Gastroesophageal sphincter (tissue), 4 donors: ENCODE results near the gene AFM. TPM values are rescaled to one million over a fixed set of nuclear protein-coding genes. Genes with fewer than 3 reads are reported as not detected.

Experiments
- ATAC-seq: fragments of 150-250 bp; one replicate; pipeline ENCODE4 v1.9.1; 2016; ENCODE audit warnings: mild to moderate bottlenecking, moderate library complexity
- H3K27ac ChIP-seq, 4 donors: fragments of 200-600 bp; sonication (generic) in 3 of 4; 1 replicate in 3 of 4; 2 replicates in 1 of 4; pipeline ENCODE4 v1.5.1; 2016 to 2019
- H3K27me3 ChIP-seq: fragments of 200-600 bp; sonication (generic); one replicate; pipeline ENCODE4 v1.5.1; 2019
- H3K36me3 ChIP-seq, 2 donors: fragments of 200-600 bp; sonication (generic); one replicate each; pipeline ENCODE4 v1.5.1; 2019; ENCODE audit warnings: control low read depth in 1 of 2
- H3K4me1 ChIP-seq, 3 donors: fragments of 200-600 bp; sonication (generic); 1 replicate in 2 of 3; 2 replicates in 1 of 3; pipeline ENCODE4 v1.5.1; 2016 to 2019; ENCODE audit warnings: control low read depth in 2 of 3
- H3K4me3 ChIP-seq, 2 donors: fragments of 200-600 bp; sonication (generic); one replicate each; pipeline ENCODE4 v1.5.1; 2019; ENCODE audit warnings: mild to moderate bottlenecking in 1 of 2, moderate library complexity in 1 of 2
- H3K9me3 ChIP-seq, 3 donors: fragments of 200-600 bp; sonication (generic); one replicate each; pipeline ENCODE4 v1.5.1; 2017 to 2019; ENCODE audit warnings: control low read depth in 2 of 3
- EP300 ChIP-seq: sonication (generic); formaldehyde crosslinking; IDR thresholded peaks from one replicate; pipeline ENCODE4 v1.6.1; 2017; ENCODE audit warnings: antibody characterized with exemption, mild to moderate bottlenecking
- POLR2A ChIP-seq, 2 donors: fragments of 450-650 bp; IDR thresholded peaks; one replicate each; pipeline ENCODE4 v1.6.1; 2017; ENCODE audit warnings: antibody characterized with exemption in 2 of 2, mild to moderate bottlenecking in 2 of 2, moderate library complexity in 1 of 2
- POLR2AphosphoS5 ChIP-seq: sonication (generic); formaldehyde crosslinking; IDR thresholded peaks from one replicate; pipeline ENCODE4 v1.6.1; 2017; ENCODE audit warnings: antibody characterized with exemption
- WGBS, 2 donors: methylation state at CpG; one replicate each; pipeline ENCODE4 v1.1.5; 2018; ENCODE audit warnings: low coverage in 1 of 2; 5-methylcytosine and 5-hydroxymethylcytosine counted together
- total RNA-seq, 4 donors: library from RNA; depleted of rRNA; stranded (reverse); fragments of >200 nt; gene quantifications; one replicate each; pipeline ENCODE4 v1.1.0, GENCODE V29; 2016
- TF ChIP-seq, protein P1 (sequence below), 4 experiments: fragments of 200-600 bp in 2 of 4; fragments of 450-650 bp in 2 of 4; sonication (generic) in 1 of 4; IDR thresholded peaks; one replicate each; pipeline ENCODE4 v1.5.1; 2017 to 2019; ENCODE audit warnings: antibody characterized with exemption in 4 of 4, mild to moderate bottlenecking in 2 of 4, moderate library complexity in 2 of 4

The AFM gene
- total RNA-seq, 4 donors from 2014 or later = not detected

- 84 to 94% methylated on average over 3 of the region's 3 CpGs for WGBS, 2 donors
- H3K36me3 ChIP-seq = no peaks in the 10 kb centered on the region
- no peak for TF ChIP-seq POLR2A (IDR thresholded peaks at IDR 0.05)
- TF ChIP-seq, protein P1, sequence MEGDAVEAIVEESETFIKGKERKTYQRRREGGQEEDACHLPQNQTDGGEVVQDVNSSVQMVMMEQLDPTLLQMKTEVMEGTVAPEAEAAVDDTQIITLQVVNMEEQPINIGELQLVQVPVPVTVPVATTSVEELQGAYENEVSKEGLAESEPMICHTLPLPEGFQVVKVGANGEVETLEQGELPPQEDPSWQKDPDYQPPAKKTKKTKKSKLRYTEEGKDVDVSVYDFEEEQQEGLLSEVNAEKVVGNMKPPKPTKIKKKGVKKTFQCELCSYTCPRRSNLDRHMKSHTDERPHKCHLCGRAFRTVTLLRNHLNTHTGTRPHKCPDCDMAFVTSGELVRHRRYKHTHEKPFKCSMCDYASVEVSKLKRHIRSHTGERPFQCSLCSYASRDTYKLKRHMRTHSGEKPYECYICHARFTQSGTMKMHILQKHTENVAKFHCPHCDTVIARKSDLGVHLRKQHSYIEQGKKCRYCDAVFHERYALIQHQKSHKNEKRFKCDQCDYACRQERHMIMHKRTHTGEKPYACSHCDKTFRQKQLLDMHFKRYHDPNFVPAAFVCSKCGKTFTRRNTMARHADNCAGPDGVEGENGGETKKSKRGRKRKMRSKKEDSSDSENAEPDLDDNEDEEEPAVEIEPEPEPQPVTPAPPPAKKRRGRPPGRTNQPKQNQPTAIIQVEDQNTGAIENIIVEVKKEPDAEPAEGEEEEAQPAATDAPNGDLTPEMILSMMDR (IDR thresholded peaks at IDR 0.05) = no peak
- no peak for TF ChIP-seq POLR2AphosphoS5
- no peak for TF ChIP-seq EP300
- no peaks in the 10 kb centered on the region for H3K9me3 ChIP-seq
- ATAC-seq = no peak
- H3K4me3 ChIP-seq = no peak overlapping the region
- no peaks in the 10 kb centered on the region for H3K4me1 ChIP-seq
- H3K27ac ChIP-seq = no peak overlapping the region
- H3K27me3 ChIP-seq = no peaks in the 10 kb centered on the region
Observed at GRCh38 chr4:73454920-73455319, 26.6 kb upstream of the AFM start.

- no peaks in the 10 kb centered on the region for H3K27me3 ChIP-seq
- no peaks in the 10 kb centered on the region for H3K9me3 ChIP-seq
- no peak for ATAC-seq
- H3K27ac ChIP-seq = no peak overlapping the region
- H3K4me1 ChIP-seq = no peaks in the 10 kb centered on the region
- no peak overlapping the region for H3K4me3 ChIP-seq
- 81 to 87% methylated on average over 4 to 5 of the region's 5 CpGs for WGBS, 2 donors
- no peak for TF ChIP-seq POLR2AphosphoS5
- TF ChIP-seq, protein P1 (IDR thresholded peaks at IDR 0.05) = no peak
- no peak for TF ChIP-seq POLR2A (IDR thresholded peaks at IDR 0.05)
- no peak for TF ChIP-seq EP300
- H3K36me3 ChIP-seq = no peaks in the 10 kb centered on the region
Observed at GRCh38 chr4:73456177-73457022, 25.1 kb upstream of the AFM start.

DNA sequence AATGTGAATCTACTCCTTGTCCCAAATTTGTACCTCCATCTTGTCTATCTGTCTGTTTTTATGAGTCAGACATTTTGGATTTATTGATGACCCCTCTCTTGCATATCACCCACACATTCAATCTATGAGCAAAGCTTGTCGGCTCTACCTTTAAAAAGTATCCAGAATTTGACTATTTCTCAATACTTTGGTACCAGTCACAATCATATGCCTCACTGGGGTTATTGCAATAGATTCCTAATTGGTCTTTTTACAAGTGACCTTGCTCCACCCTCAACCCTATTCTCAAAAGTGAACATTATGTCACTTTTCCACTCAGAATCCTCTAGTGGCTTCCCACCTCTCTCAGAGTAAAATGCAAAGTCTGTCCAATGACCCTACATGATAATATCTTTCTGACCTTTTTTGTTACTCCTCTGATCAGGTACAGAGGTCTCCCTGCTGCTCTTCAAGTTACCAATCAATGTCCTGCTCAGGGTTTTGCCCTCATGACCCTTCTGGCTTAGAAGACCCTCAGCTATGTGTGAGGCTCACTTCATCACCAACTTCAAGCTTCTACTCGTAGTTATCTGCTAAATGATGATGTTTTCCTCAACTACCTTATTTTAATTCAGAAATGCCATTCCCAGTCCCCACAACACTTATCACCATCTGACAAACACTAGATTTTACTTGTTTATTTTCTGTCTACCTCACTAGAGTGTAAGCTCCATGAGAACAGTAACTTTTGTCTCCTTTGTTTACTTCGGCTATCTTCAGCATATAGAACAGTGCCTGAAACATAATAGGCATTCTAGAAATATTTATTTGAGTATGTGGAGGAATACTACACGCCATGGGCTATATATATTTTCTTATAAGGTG, 23.1 kb upstream of the AFM start:
- ATAC-seq = no peak
- H3K36me3 ChIP-seq = no peaks in the 10 kb centered on the region
- no peak for TF ChIP-seq POLR2AphosphoS5
- no peak for TF ChIP-seq POLR2A (IDR thresholded peaks at IDR 0.05)
- TF ChIP-seq, protein P1 (IDR thresholded peaks at IDR 0.05) = no peak
- no peak for TF ChIP-seq EP300
- no peak overlapping the region for H3K4me3 ChIP-seq
- H3K27ac ChIP-seq = no peak overlapping the region
- H3K9me3 ChIP-seq = no peaks in the 10 kb centered on the region
- no peaks in the 10 kb centered on the region for H3K27me3 ChIP-seq
- 68 to 74% methylated on average over 4 of the region's 4 CpGs for WGBS, 2 donors
- H3K4me1 ChIP-seq = no peaks in the 10 kb centered on the region

DNA sequence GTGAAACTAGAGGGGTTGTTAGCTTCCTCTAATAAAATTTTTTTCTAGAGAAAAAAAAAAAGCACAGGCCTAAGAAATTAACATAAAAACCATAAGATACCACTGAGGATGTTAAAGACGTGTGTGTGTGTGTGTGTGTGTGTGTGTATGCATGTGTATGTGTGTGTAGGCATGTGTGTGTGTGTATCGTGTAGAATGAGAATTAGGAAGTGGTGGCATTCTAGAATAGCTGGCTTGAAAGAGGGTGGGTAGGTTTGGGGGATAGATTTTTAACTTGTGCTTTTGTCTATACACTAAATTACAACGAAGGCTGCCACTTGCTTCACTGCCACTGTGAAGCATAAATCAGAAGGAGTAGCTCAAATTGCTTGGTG, 22.5 kb upstream of the AFM start:
- TF ChIP-seq, protein P1 (IDR thresholded peaks at IDR 0.05) = no peak
- TF ChIP-seq POLR2A (IDR thresholded peaks at IDR 0.05) = no peak
- no peak for TF ChIP-seq POLR2AphosphoS5
- TF ChIP-seq EP300 = no peak

More for the DNA sequence above, 22.5 kb upstream of the AFM start:
- no peak overlapping the region for H3K27ac ChIP-seq
- no peak overlapping the region for H3K4me3 ChIP-seq
- H3K4me1 ChIP-seq = no peaks in the 10 kb centered on the region
- no peak for ATAC-seq
- no peaks in the 10 kb centered on the region for H3K27me3 ChIP-seq
- 59 to 69% methylated on average over 3 of the region's 3 CpGs for WGBS, 2 donors
- no peaks in the 10 kb centered on the region for H3K9me3 ChIP-seq
- H3K36me3 ChIP-seq = no peaks in the 10 kb centered on the region
